GM12865 (cell line): ENCODE data around the gene LMNB1.
"Not testable (repeated sequence)": the region's sequence is repeated elsewhere in the genome, so short reads cannot be mapped to it uniquely, and the experiment has no call there.

Experiments used
- DNase-seq: peaks from one replicate; pipeline ENCODE4 v3.0.0; 2010; ENCODE audit warnings: low read depth
- H3K4me3 ChIP-seq: 2 replicates; pipeline ENCODE4 v1.5.1; 2011; ENCODE audit warnings: mild to moderate bottlenecking, low read depth, low read length, control low read depth
- CTCF ChIP-seq: IDR thresholded peaks from 2 replicates; pipeline ENCODE4 v1.5.1; 2011; ENCODE audit warnings: low read length, control low read depth, low read depth, inconsistent platforms; ENCODE audit not compliant: insufficient read depth; ENCODE audit errors: missing control alignments

LMNB1 gene

GRCh38 chr5:126776499-126777256, at the start of gene LMNB1:
LMNB1 (plus strand) TSS chr5:126777136; CDS start chr5:126777509, 373 bp downstream.
- peak; percentile 99 for DNase-seq
- H3K4me3 ChIP-seq = peak within 1 kb of the TSS; percentile 66
- no peak for TF ChIP-seq CTCF

- H3K4me3 ChIP-seq = no peak overlapping the region
- TF ChIP-seq CTCF = no peak
- DNase-seq = no peak
Measured at GRCh38 chr5:126732716-126733115, 44.2 kb upstream of the LMNB1 start.

- not testable (repeated sequence) for H3K4me3 ChIP-seq, DNase-seq
Measured at GRCh38 chr5:126734573-126734972, 42.4 kb upstream of the LMNB1 start.

GRCh38 chr5:126736141-126736540, 40.8 kb upstream of the LMNB1 start:
- DNase-seq = no peak
- TF ChIP-seq CTCF = no peak
- no peak overlapping the region for H3K4me3 ChIP-seq

GRCh38 chr5:126741361-126741760, 35.6 kb upstream of the LMNB1 start:
- DNase-seq = no peak
- no peak overlapping the region for H3K4me3 ChIP-seq
- TF ChIP-seq CTCF = no peak

- no peak overlapping the region for H3K4me3 ChIP-seq
- TF ChIP-seq CTCF = no peak
- no peak for DNase-seq
Measured at GRCh38 chr5:126742425-126742824, 34.5 kb upstream of the LMNB1 start.

GRCh38 chr5:126744836-126745235, 32.1 kb upstream of the LMNB1 start:
- TF ChIP-seq CTCF = no peak
- no peak for DNase-seq
- no peak overlapping the region for H3K4me3 ChIP-seq
